ENCODE results near the gene NTF3.
"Not testable (repeated sequence)": the region's sequence is repeated elsewhere in the genome, so short reads cannot be mapped to it uniquely, and the experiment has no call there.

Gene NTF3

GRCh38 chr12:5534426-5535199, 102.7 kb downstream of the NTF3 start:
- no peak for DNase-seq (ENCODE audit: low read depth)

- DNase-seq (ENCODE audit: low read depth): peak; percentile 59
Measured at GRCh38 chr12:5535541-5535940, 103.6 kb downstream of the NTF3 start.

GRCh38 chr12:5537026-5537615, 105.2 kb downstream of the NTF3 start:
- DNase-seq (ENCODE audit: low read depth): not testable (repeated sequence)

- no peak for DNase-seq (ENCODE audit: low read depth)
Measured at GRCh38 chr12:5537771-5538170, 105.9 kb downstream of the NTF3 start.
